ENCODE measurements around the gene TRIO. TPM values are rescaled to one million over a fixed set of nuclear protein-coding genes. Genes with fewer than 3 reads are reported as not detected.

TRIO gene
- total and polyA plus RNA-seq, 2 of the 8 experiments (the other 6 are each of a cell fraction or from before 2014, with no cell fraction given): 35.1 to 69.1 TPM

DNA sequence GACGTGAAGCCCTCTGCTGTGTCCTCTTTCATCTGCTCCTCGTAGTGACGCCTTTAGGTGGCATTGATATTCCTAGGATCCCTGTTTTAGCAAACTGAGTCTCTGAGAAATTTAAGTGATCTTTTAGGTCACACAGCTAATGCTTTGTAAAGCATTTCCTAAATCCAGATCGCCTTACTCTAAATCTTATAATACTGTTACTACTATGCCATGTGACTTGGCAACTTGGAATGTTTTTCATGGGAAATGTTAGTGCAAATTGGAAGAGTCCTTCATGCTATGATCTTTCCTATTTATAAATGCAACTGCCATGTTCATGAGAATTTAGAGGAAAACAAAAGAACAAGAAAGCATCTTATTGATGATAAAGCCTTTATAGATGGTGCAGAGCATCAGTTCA lies 212.2 kb downstream of the TRIO start:
- H3K4ac ChIP-seq (replicated peaks; ENCODE audit: insufficient read length, low read depth, low read length): no peak overlapping the region
- peaks cover 7 to 9% of the 10 kb centered on the region in 2 experiments for H4K20me1 ChIP-seq (replicated peaks in 1 of 2; ENCODE audit: control insufficient read depth in 1 of 2, insufficient read depth in 2 of 2, low read length in 2 of 2)
- no peak overlapping the region for H2BK12ac ChIP-seq (ENCODE audit: low read depth, low read length)
- H3K9me3 ChIP-seq (ENCODE audit: insufficient read depth in 2 of 2, low read depth in 1 of 2, low read length in 1 of 2): no peaks in the 10 kb centered on the region
- H3K23me2 ChIP-seq (ENCODE audit: low read depth, low read length): no peaks in the 10 kb centered on the region
- no peak overlapping the region for H2BK15ac ChIP-seq (ENCODE audit: low read length)
- no peak overlapping the region for H2BK120ac ChIP-seq (replicated peaks; ENCODE audit: low read depth, low read length)
- peaks cover 6 to 19% (median 10%) of the 10 kb centered on the region in 4 experiments for H3K4me1 ChIP-seq (replicated peaks in 1 of 4; ENCODE audit: control insufficient read depth in 3 of 4, insufficient read depth in 4 of 4, low read length in 3 of 4)
- no peak overlapping the region for H3K4me3 ChIP-seq (ENCODE audit: extremely low read depth in 1 of 4, insufficient read depth in 2 of 4, low read depth in 3 of 4, low read length in 4 of 4)
- no peak overlapping the region for H3K4me2 ChIP-seq (ENCODE audit: insufficient read depth in 1 of 2, low read depth in 2 of 2, low read length in 2 of 2)
- no peak overlapping the region for H3K27ac ChIP-seq (ENCODE audit: low read depth, low read length)
- FAIRE-seq (no peak), DNase-seq (ENCODE audit: low read depth in 1 of 2, low spot score in 2 of 2) (no peak)
- H3K56ac ChIP-seq (replicated peaks; ENCODE audit: insufficient read length, low read depth, low read length): no peak overlapping the region
- no peak overlapping the region for H3K9ac ChIP-seq (replicated peaks in 1 of 4; ENCODE audit: extremely low read depth in 1 of 4, low read depth in 3 of 4, low read length in 3 of 4)
- no peak overlapping the region for H4K8ac ChIP-seq (ENCODE audit: extremely low read depth, insufficient read depth, low read length)
- no peak overlapping the region for H3K23ac ChIP-seq (ENCODE audit: insufficient read length)
- H3K27me3 ChIP-seq (replicated peaks in 1 of 4; ENCODE audit: control insufficient read depth in 3 of 4, extremely low read depth in 1 of 4, insufficient read depth in 3 of 4, low read length in 3 of 4): no peaks in the 10 kb centered on the region
- H2BK20ac ChIP-seq (ENCODE audit: low read length): no peak overlapping the region
- H3K14ac ChIP-seq (ENCODE audit: insufficient read length): no peak overlapping the region
- WGBS, 2 experiments (ENCODE audit: extremely low coverage in 1 of 2, insufficient coverage in 1 of 2, insufficient read length in 1 of 2, insufficient replicate concordance in 2 of 2, low coverage in 1 of 2, low lambda C conversion rate in 2 of 2, missing lambda C conversion rate in 1 of 2): 87% methylated on average over 4 of the region's 4 CpGs; no CpG with 5 or more reads in 1 of the 2 experiments
- ChIA-PET CTCF (ENCODE audit: partially characterized antibody) (interaction anchor here (1.1 to 6.2 kb wide), 4 partner anchors 9 to 369 kb away, joined by 4 to 51 read pairs (median 8); no protein-coding TSS in a partner anchor), POLR2A (ENCODE audit: partially characterized antibody) (no interaction called here)
- no peak overlapping the region for H3K18ac ChIP-seq (ENCODE audit: extremely low read depth, low read length)
- no peak overlapping the region for H2AFZ ChIP-seq (ENCODE audit: low read length)
- H4K5ac ChIP-seq (ENCODE audit: insufficient read length, low read depth, low read length): no peak overlapping the region
- H2BK5ac ChIP-seq (ENCODE audit: low read depth, low read length): no peak overlapping the region
- no peak overlapping the region for H4K91ac ChIP-seq (replicated peaks; ENCODE audit: insufficient read length, low read length)
- H2AK5ac ChIP-seq (ENCODE audit: low read depth, low read length): no peak overlapping the region
- peaks cover 3 to 12% (median 9%) of the 10 kb centered on the region in 4 experiments; a peak in 6 of 8 replicates for H3K36me3 ChIP-seq (ENCODE audit: control insufficient read depth in 2 of 4, insufficient read depth in 4 of 4, low read length in 3 of 4)
- 0 out of 4 replicates have a peak, but pooled peaks cover 0 to 5% of the 10 kb centered on the region in 2 experiments for H3K79me2 ChIP-seq (ENCODE audit: control insufficient read depth in 1 of 2, insufficient read depth in 2 of 2, low read length in 2 of 2)
- H3K79me1 ChIP-seq (ENCODE audit: low read depth, low read length): peaks cover 4% of the 10 kb centered on the region; the same call in 1 of the 2 replicates
- TF ChIP-seq EGR1 (IDR thresholded peaks at IDR 0.05; ENCODE audit: borderline replicate concordance, low read depth, low read length): no peak
- TF ChIP-seq SUZ12 (IDR thresholded peaks at IDR 0.05; ENCODE audit: low read length): no peak
- TF ChIP-seq EZH2 (IDR thresholded peaks at IDR 0.05; ENCODE audit: low read depth, low read length, severe bottlenecking): no peak
- TF ChIP-seq POLR2AphosphoS5 (IDR thresholded peaks at IDR 0.05; ENCODE audit: low read depth, low read length): no peak
- TF ChIP-seq, protein P1, sequence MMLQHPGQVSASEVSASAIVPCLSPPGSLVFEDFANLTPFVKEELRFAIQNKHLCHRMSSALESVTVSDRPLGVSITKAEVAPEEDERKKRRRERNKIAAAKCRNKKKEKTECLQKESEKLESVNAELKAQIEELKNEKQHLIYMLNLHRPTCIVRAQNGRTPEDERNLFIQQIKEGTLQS (IDR thresholded peaks at IDR 0.05; ENCODE audit: insufficient read depth, low read depth, low read length): no peak
- TF ChIP-seq, protein P2, sequence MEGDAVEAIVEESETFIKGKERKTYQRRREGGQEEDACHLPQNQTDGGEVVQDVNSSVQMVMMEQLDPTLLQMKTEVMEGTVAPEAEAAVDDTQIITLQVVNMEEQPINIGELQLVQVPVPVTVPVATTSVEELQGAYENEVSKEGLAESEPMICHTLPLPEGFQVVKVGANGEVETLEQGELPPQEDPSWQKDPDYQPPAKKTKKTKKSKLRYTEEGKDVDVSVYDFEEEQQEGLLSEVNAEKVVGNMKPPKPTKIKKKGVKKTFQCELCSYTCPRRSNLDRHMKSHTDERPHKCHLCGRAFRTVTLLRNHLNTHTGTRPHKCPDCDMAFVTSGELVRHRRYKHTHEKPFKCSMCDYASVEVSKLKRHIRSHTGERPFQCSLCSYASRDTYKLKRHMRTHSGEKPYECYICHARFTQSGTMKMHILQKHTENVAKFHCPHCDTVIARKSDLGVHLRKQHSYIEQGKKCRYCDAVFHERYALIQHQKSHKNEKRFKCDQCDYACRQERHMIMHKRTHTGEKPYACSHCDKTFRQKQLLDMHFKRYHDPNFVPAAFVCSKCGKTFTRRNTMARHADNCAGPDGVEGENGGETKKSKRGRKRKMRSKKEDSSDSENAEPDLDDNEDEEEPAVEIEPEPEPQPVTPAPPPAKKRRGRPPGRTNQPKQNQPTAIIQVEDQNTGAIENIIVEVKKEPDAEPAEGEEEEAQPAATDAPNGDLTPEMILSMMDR (IDR thresholded peaks at IDR 0.05; ENCODE audit: control extremely low read depth in 1 of 3, insufficient read depth in 1 of 3, low read depth in 1 of 3, low read length in 3 of 3): no peak
- no peak for TF ChIP-seq CHD2 (IDR thresholded peaks at IDR 0.05; ENCODE audit: low read length)
- TF ChIP-seq, protein P3, sequence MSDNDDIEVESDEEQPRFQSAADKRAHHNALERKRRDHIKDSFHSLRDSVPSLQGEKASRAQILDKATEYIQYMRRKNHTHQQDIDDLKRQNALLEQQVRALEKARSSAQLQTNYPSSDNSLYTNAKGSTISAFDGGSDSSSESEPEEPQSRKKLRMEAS (IDR thresholded peaks at IDR 0.05): no peak
- no peak for TF ChIP-seq KDM4A (IDR thresholded peaks at IDR 0.05; ENCODE audit: low read depth, low read length, severe bottlenecking)
- TF ChIP-seq HDAC6 (IDR thresholded peaks at IDR 0.05; ENCODE audit: low read depth, low read length): no peak
- no peak for TF ChIP-seq ASH2L (IDR thresholded peaks at IDR 0.05; ENCODE audit: low read length)
